Measurements from ENCODE around the gene MFN1.

DNA sequence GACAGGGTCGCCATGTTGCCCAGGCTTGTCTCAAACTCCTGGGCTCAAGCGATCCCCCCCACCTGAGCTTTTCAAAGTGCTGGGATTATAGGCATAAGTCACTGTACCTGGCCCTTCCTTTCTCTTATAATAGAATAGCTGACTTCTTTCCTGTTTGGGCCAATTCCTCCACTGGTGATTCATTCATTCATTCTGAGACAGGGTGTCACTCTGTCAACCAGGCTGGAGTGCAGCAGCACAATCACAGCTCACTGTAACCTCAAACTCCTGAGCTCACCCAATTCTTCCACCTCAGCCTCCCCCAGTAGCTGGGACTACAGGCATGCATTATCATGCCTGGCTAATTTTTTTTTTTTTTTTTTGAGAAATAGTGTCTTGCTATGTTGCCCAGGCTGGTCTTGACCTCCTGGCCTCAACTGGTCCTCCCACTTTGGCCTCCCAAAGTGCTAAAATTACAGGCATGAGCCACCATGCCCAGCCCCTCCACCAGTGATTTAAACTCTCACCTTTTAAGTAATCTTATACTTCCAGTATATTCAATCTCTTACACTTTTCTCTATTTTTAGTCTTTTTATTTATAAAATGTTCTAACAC is 82.9 kb downstream of the MFN1 start:
- TF ChIP-seq, protein P1, sequence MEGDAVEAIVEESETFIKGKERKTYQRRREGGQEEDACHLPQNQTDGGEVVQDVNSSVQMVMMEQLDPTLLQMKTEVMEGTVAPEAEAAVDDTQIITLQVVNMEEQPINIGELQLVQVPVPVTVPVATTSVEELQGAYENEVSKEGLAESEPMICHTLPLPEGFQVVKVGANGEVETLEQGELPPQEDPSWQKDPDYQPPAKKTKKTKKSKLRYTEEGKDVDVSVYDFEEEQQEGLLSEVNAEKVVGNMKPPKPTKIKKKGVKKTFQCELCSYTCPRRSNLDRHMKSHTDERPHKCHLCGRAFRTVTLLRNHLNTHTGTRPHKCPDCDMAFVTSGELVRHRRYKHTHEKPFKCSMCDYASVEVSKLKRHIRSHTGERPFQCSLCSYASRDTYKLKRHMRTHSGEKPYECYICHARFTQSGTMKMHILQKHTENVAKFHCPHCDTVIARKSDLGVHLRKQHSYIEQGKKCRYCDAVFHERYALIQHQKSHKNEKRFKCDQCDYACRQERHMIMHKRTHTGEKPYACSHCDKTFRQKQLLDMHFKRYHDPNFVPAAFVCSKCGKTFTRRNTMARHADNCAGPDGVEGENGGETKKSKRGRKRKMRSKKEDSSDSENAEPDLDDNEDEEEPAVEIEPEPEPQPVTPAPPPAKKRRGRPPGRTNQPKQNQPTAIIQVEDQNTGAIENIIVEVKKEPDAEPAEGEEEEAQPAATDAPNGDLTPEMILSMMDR (IDR thresholded peaks at IDR 0.05; ENCODE audit: insufficient read depth, low read depth, low read length), result no peak
- TF ChIP-seq EZH2 (IDR thresholded peaks at IDR 0.05; ENCODE audit: insufficient read depth, low read length), result no peak
